ENCODE results near the gene DNAJC5G.

The DNAJC5G gene

DNA sequence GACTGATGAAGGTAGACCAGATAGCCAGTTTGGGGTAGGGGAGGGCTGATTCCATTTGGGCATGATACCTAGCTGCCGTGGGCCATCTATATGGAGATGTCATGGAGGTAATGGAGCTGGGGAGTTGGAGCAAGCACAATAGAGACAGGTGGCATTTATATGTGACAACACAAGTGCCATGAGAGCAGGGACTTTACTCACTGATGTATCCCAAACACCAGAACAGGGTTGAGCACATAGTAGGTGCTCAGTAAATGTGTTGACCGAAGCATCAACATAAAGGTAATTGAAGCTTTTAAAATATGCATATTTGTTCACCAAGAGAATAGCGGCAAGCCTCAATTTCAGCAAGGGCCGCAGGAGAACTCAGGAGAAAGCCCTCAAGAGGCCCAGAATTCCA is 27.3 kb upstream of the DNAJC5G start:
- no peak for DNase-seq
- peaks cover 38% of the 10 kb centered on the region for H3K4me1 Mint-ChIP-seq
- TF ChIP-seq, protein P1, sequence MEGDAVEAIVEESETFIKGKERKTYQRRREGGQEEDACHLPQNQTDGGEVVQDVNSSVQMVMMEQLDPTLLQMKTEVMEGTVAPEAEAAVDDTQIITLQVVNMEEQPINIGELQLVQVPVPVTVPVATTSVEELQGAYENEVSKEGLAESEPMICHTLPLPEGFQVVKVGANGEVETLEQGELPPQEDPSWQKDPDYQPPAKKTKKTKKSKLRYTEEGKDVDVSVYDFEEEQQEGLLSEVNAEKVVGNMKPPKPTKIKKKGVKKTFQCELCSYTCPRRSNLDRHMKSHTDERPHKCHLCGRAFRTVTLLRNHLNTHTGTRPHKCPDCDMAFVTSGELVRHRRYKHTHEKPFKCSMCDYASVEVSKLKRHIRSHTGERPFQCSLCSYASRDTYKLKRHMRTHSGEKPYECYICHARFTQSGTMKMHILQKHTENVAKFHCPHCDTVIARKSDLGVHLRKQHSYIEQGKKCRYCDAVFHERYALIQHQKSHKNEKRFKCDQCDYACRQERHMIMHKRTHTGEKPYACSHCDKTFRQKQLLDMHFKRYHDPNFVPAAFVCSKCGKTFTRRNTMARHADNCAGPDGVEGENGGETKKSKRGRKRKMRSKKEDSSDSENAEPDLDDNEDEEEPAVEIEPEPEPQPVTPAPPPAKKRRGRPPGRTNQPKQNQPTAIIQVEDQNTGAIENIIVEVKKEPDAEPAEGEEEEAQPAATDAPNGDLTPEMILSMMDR (IDR thresholded peaks at IDR 0.05), result no peak
- H3K27me3 Mint-ChIP-seq (ENCODE audit: low read depth, poor library complexity), result peaks cover 7% of the 10 kb centered on the region
- H3K9me3 Mint-ChIP-seq, result no peaks in the 10 kb centered on the region
- H3K36me3 Mint-ChIP-seq (ENCODE audit: low read depth), result peaks cover 8% of the 10 kb centered on the region
- H3K4me3 Mint-ChIP-seq, result no peak overlapping the region
- no peak overlapping the region for H3K27ac Mint-ChIP-seq

DNA sequence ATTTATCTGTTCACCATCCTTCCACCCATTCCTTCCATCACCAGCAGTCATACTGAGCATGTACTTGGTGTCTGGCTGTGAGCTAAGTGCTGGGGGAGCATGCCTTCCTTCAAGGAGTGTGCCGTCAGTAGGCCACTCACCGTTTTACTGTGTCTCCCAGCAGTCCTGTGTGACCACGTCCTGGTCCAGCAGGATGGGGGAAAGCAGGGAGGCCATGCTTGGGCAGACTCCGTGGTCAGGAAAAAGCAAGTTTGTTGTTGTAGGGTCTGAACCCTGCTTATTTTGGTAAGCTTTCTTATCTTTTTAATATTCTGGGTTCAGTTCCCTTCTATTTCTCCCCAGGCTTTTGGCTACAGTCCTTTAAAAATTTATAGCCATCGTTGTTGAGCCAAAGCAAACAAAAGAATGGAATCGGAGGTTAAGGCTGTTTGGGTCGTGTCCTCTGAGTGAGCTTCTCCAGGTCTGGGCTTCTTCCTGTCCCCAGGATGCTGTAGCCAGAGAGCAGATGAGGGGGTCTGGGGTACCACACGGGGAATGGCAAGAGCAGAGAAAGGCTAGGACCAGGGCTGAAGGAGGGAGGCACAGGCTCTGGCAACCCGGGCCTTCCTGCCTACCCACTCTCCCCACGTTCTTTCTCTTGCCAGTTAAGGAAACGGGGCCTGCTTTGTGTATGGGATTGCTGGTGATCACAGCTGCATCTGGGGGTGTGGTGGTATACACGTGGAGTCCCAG is 25.9 kb upstream of the DNAJC5G start:
- H3K4me3 Mint-ChIP-seq, result no peak overlapping the region
- TF ChIP-seq, protein P1 (IDR thresholded peaks at IDR 0.05), result no peak
- H3K27me3 Mint-ChIP-seq (ENCODE audit: low read depth, poor library complexity), result peaks cover 7% of the 10 kb centered on the region
- no peak for DNase-seq
- no peaks in the 10 kb centered on the region for H3K9me3 Mint-ChIP-seq
- H3K36me3 Mint-ChIP-seq (ENCODE audit: low read depth), result peaks cover 2% of the 10 kb centered on the region
- peaks cover 40% of the 10 kb centered on the region for H3K4me1 Mint-ChIP-seq
- H3K27ac Mint-ChIP-seq, result no peak overlapping the region

DNA sequence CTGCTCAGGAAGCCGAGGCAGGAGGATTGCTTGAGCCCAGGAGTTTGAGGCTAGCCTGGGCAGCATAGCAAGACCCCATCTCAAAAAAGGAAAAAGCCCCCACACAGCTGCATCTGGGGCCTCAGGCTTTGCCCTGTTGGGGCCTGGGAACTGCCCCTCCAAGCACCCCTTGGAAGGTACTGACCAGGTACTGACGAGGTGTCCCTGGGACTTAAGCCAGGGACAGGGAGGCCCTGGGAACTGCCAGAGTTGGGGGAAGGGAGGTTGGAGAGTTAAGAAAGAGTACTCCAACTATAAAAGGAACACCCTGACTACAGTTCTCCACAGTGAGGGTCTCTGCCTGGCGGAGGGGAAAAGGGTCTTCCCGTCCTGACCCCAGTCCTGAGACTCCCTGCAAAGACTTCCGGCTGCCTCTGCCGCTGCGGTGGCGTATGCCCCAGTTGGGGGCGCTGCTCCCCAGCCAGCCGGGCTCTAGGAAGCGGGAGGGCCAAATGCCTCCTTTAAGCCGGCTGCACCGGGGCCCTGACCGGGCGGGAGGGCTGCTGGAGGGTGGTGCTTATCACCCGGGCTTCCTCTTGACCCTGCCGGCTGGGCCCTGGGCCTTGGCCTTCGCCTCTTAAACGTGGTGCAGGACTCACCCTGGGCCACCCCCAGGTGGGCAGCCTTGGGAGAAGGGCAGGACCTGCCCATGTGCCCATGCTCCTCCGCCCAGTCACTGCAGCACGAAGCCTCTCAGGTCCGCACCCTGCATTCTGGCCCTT is 25.2 kb upstream of the DNAJC5G start:
- H3K4me3 Mint-ChIP-seq, result peak overlapping the region; percentile 58
- TF ChIP-seq, protein P1 (IDR thresholded peaks at IDR 0.05), result peak; percentile 62
- no peak overlapping the region for H3K27ac Mint-ChIP-seq
- peaks cover 48% of the 10 kb centered on the region for H3K4me1 Mint-ChIP-seq
- peaks cover 12% of the 10 kb centered on the region for H3K27me3 Mint-ChIP-seq (ENCODE audit: low read depth, poor library complexity)
- H3K9me3 Mint-ChIP-seq, result no peaks in the 10 kb centered on the region
- peak; percentile 79 for DNase-seq
- H3K36me3 Mint-ChIP-seq (ENCODE audit: low read depth), result no peaks in the 10 kb centered on the region

DNA sequence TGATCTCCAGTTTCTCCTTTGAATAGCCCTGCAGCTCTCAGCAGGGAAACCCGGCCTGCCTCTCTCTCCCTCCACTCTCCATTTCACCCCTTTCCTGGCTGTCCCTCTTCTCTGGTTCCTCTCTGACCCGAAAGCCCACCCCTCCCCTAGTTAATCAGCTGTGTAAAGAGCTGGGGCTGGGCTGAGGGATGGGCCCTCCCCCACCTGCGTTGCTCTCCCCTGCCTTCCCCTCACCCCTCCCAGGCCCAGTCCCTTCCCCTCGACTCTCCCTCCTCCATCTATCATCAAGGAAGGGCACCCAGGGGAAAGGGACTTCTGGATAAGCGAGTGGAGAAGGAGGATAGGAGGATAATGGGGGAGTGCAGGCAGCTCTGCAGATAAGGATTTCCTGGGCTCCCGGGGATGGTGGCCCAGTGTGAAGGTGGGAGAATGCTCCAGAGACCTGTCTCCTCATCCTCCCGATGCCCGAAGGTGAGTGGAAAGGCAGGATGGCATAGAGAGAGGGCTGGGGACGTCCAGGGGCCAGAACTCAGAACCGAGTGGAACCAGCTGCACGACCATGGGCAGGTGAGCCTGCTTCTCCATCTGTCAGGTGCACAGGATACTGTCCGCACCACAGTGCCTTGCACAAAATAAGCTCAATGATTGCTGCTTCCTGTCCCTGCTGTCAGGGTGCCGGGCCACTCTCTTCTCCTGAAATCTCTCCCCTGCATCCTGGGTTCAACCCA is 24.4 kb upstream of the DNAJC5G start:
- Mint-ChIP-seq H3K27me3 (ENCODE audit: low read depth, poor library complexity) (peaks cover 17% of the 10 kb centered on the region), H3K9me3 (no peaks in the 10 kb centered on the region), H3K4me3 (peak overlapping the region; percentile 58), H3K36me3 (ENCODE audit: low read depth) (no peaks in the 10 kb centered on the region), H3K4me1 (peaks cover 55% of the 10 kb centered on the region), H3K27ac (no peak overlapping the region)
- TF ChIP-seq, protein P1 (IDR thresholded peaks at IDR 0.05), result no peak
- DNase-seq, result no peak

DNA sequence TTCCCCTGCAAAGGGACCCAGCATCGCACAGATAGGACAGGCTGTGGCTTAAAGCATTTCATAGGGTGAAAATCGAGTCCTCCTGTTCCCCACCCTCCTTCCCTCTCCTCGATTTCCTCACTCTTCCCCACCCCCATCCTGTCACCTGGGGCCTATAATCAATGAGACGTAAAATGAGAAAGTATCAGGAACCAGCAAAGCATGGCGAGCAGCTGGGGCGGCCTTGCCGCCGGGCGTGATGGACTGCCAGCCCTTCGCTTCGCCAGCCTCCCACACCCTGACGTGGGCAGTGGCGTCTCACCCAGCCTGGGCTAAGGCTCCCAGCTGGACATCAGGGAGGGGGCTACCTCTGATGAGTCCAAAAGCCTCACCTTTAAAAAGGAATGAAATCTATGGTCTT is 23.5 kb upstream of the DNAJC5G start:
- TF ChIP-seq, protein P1 (IDR thresholded peaks at IDR 0.05), result no peak
- Mint-ChIP-seq H3K4me1 (peaks cover 59% of the 10 kb centered on the region), H3K27me3 (ENCODE audit: low read depth, poor library complexity) (peaks cover 26% of the 10 kb centered on the region), H3K36me3 (ENCODE audit: low read depth) (no peaks in the 10 kb centered on the region), H3K9me3 (no peaks in the 10 kb centered on the region), H3K27ac (peak overlapping the region; percentile 59), H3K4me3 (no peak overlapping the region)
- DNase-seq, result no peak

Measured in nephron progenitor cell (in vitro differentiated cells).